HCT116 (cell line): ENCODE measurements around the gene ADORA1.

Source experiments
- CTCF ChIP-seq, 3 experiments: fragments of 200-600 bp in 1 of 3; sonication (generic) in 1 of 3; IDR thresholded peaks in 2 of 3; conservative IDR thresholded peaks in 1 of 3; 2 replicates each; pipeline ENCODE4 v1.5.1; 2012 to 2017; ENCODE audit warnings: low read depth in 2 of 3, low read length in 2 of 3, antibody characterized with exemption in 1 of 3, borderline replicate concordance in 1 of 3, control low read depth in 1 of 3, mild to moderate bottlenecking in 1 of 3, mixed read lengths in 1 of 3, mixed run types in 1 of 3, moderate library complexity in 1 of 3; ENCODE audit not compliant: insufficient read depth in 1 of 3
- JUND ChIP-seq: IDR thresholded peaks from 2 replicates; pipeline ENCODE4 v1.6.1; 2012
- POLR2A ChIP-seq: IDR thresholded peaks from 2 replicates; pipeline ENCODE4 v1.7.0; 2011; ENCODE audit warnings: borderline replicate concordance; ENCODE audit not compliant: insufficient read depth, insufficient read length; ENCODE audit errors: extremely low read depth
- SP1 ChIP-seq: IDR thresholded peaks from 2 replicates; pipeline ENCODE4 v1.6.1; 2012; ENCODE audit warnings: low read depth

- TF ChIP-seq JUND: no peak
- TF ChIP-seq CTCF (IDR thresholded peaks at IDR 0.05 in 2 of 3, conservative IDR thresholded peaks at IDR 0.05 in 1 of 3; ENCODE audit: borderline replicate concordance in 1 of 3, insufficient read depth in 1 of 3, low read depth in 2 of 3, low read length in 2 of 3): no peak
- no peak for TF ChIP-seq POLR2A
- no peak for TF ChIP-seq SP1
Measured at GRCh38 chr1:203163891-203164635, 36.5 kb downstream of the ADORA1 start.
